GM13977 (cell line): ENCODE results near the gene NCOA1.
"Not testable (repeated sequence)": the region's sequence is repeated elsewhere in the genome, so short reads cannot be mapped to it uniquely, and the experiment has no call there.

Source experiments
- DNase-seq: peaks from one replicate; pipeline ENCODE4 v3.0.0; 2012; ENCODE audit warnings: low spot score
- in situ Hi-C: fragments of 300-500 bp; cut with MboI; formaldehyde crosslinking; loops from one replicate; pipeline ENCODE4 v1.12.0; 2022; ENCODE audit warnings: low sequenced_read_pairs, low pct_unique_long_range_greater_than_20kb, mixed read lengths, inconsistent platforms; ENCODE audit not compliant: unreplicated experiment
- TF ChIP-seq, protein P1 (sequence below): IDR thresholded peaks from 2 replicates; pipeline ENCODE4 v1.5.1; 2012; ENCODE audit warnings: mild to moderate bottlenecking, control low read depth; ENCODE audit not compliant: insufficient read depth; ENCODE audit errors: extremely low read depth, missing control alignments

NCOA1 gene

DNA sequence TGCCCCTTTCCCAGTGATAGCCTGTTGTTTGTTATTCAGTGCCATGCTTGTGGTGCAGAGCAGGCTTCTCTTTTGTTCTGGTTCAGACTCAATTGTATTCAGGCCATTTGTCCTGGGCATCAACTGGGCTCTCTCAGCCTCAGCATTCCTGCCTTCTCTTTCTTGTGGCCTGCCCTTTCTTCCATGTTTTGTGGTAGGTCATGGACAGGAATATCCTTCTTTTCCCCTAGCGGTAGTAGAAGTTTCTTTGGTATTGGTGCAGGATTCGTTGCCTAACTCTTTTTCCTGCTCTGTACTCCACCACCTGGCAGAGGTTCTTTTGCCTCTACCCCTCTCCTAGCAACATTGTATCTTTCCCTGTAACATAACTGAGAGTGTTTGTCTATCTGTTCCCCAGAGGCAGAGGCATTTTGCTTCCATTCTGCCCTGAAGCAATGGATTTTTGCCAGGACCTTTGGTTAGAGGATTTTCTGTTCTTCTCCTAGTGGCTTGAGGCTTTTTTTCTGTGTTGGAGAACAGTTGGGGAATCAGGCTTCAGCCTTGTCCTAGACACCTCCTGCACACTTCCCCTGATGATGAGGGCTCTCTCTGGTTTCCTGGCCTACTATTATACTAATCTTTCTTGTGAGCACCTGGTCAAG lies 68.5 kb downstream of the NCOA1 start:
- no peak for DNase-seq

DNA sequence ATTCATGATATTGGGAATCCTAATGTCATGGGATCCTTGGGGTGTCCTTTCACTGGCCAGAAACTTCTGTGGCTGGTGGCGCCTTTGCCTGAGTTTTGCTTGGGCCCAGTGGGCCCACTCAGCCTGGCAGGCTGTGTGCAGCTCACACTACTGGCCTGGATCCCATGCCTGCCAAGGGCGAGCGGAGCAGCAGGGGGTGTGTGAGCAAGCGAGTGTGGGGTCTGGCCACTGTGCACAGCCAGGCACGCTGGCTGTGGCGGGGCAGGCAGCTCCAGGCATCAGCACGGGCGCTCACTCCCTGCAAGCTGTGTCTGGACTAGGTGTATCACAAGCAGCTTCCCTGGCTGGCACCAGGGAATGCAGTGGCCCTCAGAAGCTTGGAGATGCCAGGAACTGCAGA lies 74.5 kb downstream of the NCOA1 start:
- TF ChIP-seq, protein P1, sequence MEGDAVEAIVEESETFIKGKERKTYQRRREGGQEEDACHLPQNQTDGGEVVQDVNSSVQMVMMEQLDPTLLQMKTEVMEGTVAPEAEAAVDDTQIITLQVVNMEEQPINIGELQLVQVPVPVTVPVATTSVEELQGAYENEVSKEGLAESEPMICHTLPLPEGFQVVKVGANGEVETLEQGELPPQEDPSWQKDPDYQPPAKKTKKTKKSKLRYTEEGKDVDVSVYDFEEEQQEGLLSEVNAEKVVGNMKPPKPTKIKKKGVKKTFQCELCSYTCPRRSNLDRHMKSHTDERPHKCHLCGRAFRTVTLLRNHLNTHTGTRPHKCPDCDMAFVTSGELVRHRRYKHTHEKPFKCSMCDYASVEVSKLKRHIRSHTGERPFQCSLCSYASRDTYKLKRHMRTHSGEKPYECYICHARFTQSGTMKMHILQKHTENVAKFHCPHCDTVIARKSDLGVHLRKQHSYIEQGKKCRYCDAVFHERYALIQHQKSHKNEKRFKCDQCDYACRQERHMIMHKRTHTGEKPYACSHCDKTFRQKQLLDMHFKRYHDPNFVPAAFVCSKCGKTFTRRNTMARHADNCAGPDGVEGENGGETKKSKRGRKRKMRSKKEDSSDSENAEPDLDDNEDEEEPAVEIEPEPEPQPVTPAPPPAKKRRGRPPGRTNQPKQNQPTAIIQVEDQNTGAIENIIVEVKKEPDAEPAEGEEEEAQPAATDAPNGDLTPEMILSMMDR: no peak
- DNase-seq: no peak
- in situ Hi-C loops: no loop called here

More for the DNA sequence above, 68.5 kb downstream of the NCOA1 start:
- TF ChIP-seq, protein P1: no peak
- in situ Hi-C loops: no loop called here

DNA sequence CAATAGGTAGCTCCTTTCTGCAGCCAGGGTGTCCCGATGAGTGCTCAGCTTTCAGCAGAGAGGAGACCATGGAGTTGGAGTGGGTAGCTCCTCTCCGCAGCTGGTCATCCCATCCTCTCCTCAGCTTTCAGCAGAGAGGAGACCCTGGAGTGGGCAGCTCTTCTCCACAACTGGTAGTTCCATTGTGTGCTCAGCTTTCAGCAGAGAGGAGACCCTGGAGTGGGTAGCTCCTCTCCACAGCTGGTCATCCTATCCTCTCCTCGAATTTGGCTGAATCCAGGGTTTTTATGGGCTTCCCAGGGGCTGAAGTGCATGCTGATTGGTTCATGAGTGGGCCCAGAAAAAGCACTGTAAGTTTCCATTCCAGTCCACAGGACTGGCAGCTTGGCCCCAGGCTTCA lies 75.2 kb downstream of the NCOA1 start:
- in situ Hi-C loops: no loop called here

DNA sequence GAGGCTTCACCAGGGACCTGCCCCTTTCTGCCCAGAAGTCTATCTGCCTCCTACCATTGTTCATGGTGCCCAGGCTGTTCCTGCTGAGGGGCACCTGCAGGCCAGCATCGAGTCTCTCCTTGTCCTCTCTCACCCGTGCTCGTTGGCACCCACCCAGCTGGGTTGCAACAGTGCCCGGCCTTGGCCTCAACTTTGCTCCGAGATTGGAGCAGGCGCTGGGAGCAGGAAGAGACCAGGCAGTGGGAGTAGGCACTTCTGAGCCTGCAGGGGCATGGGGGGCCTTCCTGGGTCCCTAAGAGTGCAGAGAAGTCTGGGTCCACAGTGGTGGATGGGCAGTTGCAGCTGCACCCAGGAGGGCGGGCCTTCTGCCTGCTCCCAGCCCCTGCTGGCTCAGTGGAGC lies 75.6 kb downstream of the NCOA1 start:
- no peak for DNase-seq
- TF ChIP-seq, protein P1: no peak

More for the DNA sequence above, 75.2 kb downstream of the NCOA1 start:
- TF ChIP-seq, protein P1: no peak
- no peak for DNase-seq

DNA sequence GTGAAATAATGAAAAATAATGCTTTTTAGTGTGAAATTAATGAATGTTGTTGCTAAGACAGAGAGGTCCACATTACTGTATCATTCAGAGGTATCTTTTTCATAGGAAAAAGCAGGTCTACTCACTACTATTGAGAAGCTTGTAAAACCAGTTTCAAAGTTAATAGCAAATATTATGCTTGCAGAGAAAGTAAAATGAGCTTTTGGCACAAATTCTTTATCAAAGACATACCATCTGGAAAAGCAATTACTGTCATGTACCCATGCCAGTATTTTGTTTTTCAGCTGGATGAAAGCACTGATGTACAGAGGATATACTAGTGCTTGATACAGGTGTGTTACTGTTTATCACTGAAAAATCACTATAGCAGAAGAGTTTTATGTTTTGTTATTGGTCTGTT lies 77.5 kb downstream of the NCOA1 start:
- TF ChIP-seq, protein P1: no peak
- in situ Hi-C loops: no loop called here
- no peak for DNase-seq

More for the DNA sequence above, 75.6 kb downstream of the NCOA1 start:
- in situ Hi-C loops: no loop called here

DNA sequence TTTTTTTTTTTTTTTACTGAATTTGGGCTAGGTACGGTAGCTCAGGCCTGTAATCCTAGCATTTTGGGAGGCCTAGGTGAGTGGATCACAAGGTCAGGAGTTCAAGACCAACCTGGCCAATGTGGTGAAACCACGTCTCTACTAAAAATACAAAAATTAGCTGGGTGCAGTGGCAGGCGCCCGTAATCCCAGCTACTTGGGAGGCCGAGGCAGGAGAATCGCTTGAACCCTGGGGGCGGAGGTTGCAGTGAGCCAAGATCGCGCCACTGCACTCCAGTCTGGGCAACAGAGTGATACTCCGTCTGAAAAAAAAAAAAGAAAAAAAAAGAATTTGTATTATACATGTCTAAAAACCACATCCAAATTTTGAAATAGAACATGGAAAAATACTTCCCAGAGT lies 78.5 kb downstream of the NCOA1 start:
- DNase-seq, in situ Hi-C loops: not testable (repeated sequence)

DNA sequence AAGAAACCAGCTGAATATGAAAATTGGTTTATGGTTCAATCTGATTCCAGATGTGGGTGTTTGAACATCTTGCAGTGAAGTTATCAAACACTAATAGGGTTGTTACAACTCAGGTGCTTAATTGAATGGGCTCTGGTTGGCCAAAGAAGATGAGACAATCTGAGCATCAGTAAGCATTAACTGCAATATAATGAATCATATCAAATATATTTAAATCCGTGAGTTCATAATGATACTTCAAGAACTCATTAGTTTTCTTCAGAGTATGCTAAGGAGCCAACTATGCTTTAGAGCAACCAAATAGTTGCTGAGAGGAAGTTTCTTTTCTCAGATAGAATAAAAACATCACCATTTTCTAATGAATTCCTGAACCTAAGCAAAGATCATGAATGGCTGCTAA lies 79.2 kb downstream of the NCOA1 start:
- in situ Hi-C loops: no loop called here
- TF ChIP-seq, protein P1: no peak
- no peak for DNase-seq
